Measurements from ENCODE around the gene P2RY14. TPM values are rescaled to one million over a fixed set of nuclear protein-coding genes. Genes with fewer than 3 reads are reported as not detected.

Gene P2RY14
- total RNA-seq, 2 donors from 2014 or later: not detected

GRCh38 chr3:151305775-151306151, 27.4 kb upstream of the P2RY14 start:
- Histone ChIP-seq H3K27ac (ENCODE audit: low read depth, low read length) (no peak overlapping the region), H3K27me3 (ENCODE audit: control insufficient read depth, insufficient read depth, low read length, poor library complexity, severe bottlenecking) (no peaks in the 10 kb centered on the region), H3K4me3 (ENCODE audit: low read length) (peak overlapping the region; percentile 44), H3K9me3 (ENCODE audit: control insufficient read depth, low read length) (no peaks in the 10 kb centered on the region), H3K4me1 (ENCODE audit: control insufficient read depth, insufficient read depth, low read length) (peaks cover 10% of the 10 kb centered on the region), H3K36me3 (ENCODE audit: control insufficient read depth, insufficient read depth, low read length) (no peaks in the 10 kb centered on the region), H3K9ac (ENCODE audit: extremely low read depth, low read length, poor library complexity, severe bottlenecking) (no peak overlapping the region)
- 73 to 88% methylated on average over 4 of the region's 4 CpGs for WGBS, 2 experiments (ENCODE audit: insufficient coverage in 1 of 2, insufficient read length in 1 of 2)
- TF ChIP-seq CTCF (conservative IDR thresholded peaks at IDR 0.05): no peak
- H3K9me3 Mint-ChIP-seq: no peaks in the 10 kb centered on the region
- no peak overlapping the region for H3K4me3 Mint-ChIP-seq
- DNase-seq: no peak
- no peaks in the 10 kb centered on the region for H3K36me3 Mint-ChIP-seq (ENCODE audit: low read depth)
- peaks cover 37% of the 10 kb centered on the region for H3K4me1 Mint-ChIP-seq
- no peaks in the 10 kb centered on the region for H3K27me3 Mint-ChIP-seq (ENCODE audit: insufficient read depth)
- peak overlapping the region; percentile 93 for H3K27ac Mint-ChIP-seq

- no peaks in the 10 kb centered on the region for H3K27me3 Mint-ChIP-seq (ENCODE audit: insufficient read depth)
- H3K36me3 ChIP-seq (ENCODE audit: control insufficient read depth, insufficient read depth, low read length): no peaks in the 10 kb centered on the region
- peak; percentile 48 for TF ChIP-seq CTCF (conservative IDR thresholded peaks at IDR 0.05)
- peaks cover 37% of the 10 kb centered on the region for H3K4me1 Mint-ChIP-seq
- peak overlapping the region; percentile 45 for H3K27ac ChIP-seq (ENCODE audit: low read depth, low read length)
- H3K4me3 ChIP-seq (ENCODE audit: low read length): peak overlapping the region; percentile 44
- peaks cover 10% of the 10 kb centered on the region for H3K4me1 ChIP-seq (ENCODE audit: control insufficient read depth, insufficient read depth, low read length)
- peak overlapping the region; percentile 24 for H3K4me3 Mint-ChIP-seq
- H3K36me3 Mint-ChIP-seq (ENCODE audit: low read depth): no peaks in the 10 kb centered on the region
- DNase-seq: peak; percentile 95
- no peaks in the 10 kb centered on the region for H3K9me3 ChIP-seq (ENCODE audit: control insufficient read depth, low read length)
- H3K27me3 ChIP-seq (ENCODE audit: control insufficient read depth, insufficient read depth, low read length, poor library complexity, severe bottlenecking): no peaks in the 10 kb centered on the region
- peak overlapping the region; percentile 93 for H3K27ac Mint-ChIP-seq
- H3K9me3 Mint-ChIP-seq: no peaks in the 10 kb centered on the region
- WGBS, 2 experiments (ENCODE audit: insufficient coverage in 1 of 2, insufficient read length in 1 of 2): 30 to 52% methylated on average over 4 to 7 of the region's 7 CpGs
- H3K9ac ChIP-seq (ENCODE audit: extremely low read depth, low read length, poor library complexity, severe bottlenecking): no peak overlapping the region
These were observed 26.9 kb upstream of the P2RY14 start for GRCh38 chr3:151305060-151305774.

- Histone ChIP-seq H3K4me3 (ENCODE audit: low read length) (no peak overlapping the region), H3K36me3 (ENCODE audit: control insufficient read depth, insufficient read depth, low read length) (no peaks in the 10 kb centered on the region), H3K27ac (ENCODE audit: low read depth, low read length) (no peak overlapping the region), H3K27me3 (ENCODE audit: control insufficient read depth, insufficient read depth, low read length, poor library complexity, severe bottlenecking) (no peaks in the 10 kb centered on the region), H3K9me3 (ENCODE audit: control insufficient read depth, low read length) (no peaks in the 10 kb centered on the region), H3K4me1 (ENCODE audit: control insufficient read depth, insufficient read depth, low read length) (peaks cover 10% of the 10 kb centered on the region), H3K9ac (ENCODE audit: extremely low read depth, low read length, poor library complexity, severe bottlenecking) (no peak overlapping the region)
- 92% methylated on average over 1 of the region's 2 CpGs; no CpG with 5 or more reads in 1 of the 2 experiments for WGBS, 2 experiments (ENCODE audit: insufficient coverage in 1 of 2, insufficient read length in 1 of 2)
- no peak for TF ChIP-seq CTCF (conservative IDR thresholded peaks at IDR 0.05)
- Mint-ChIP-seq H3K4me1 (peaks cover 37% of the 10 kb centered on the region), H3K27me3 (ENCODE audit: insufficient read depth) (no peaks in the 10 kb centered on the region), H3K9me3 (no peaks in the 10 kb centered on the region), H3K27ac (no peak overlapping the region), H3K36me3 (ENCODE audit: low read depth) (no peaks in the 10 kb centered on the region), H3K4me3 (no peak overlapping the region)
- DNase-seq: no peak
These were observed 25.4 kb upstream of the P2RY14 start for GRCh38 chr3:151303751-151304150.

Data from endodermal cell (in vitro differentiated cells).